CD1c-positive myeloid dendritic cell (primary cell): ENCODE data around the gene OR11H1.
"Not testable (repeated sequence)": the region's sequence is repeated elsewhere in the genome, so short reads cannot be mapped to it uniquely, and the experiment has no call there.

Source experiments
- DNase-seq: peaks from one replicate; pipeline ENCODE4 v3.0.0-alpha.2; 2016; ENCODE audit errors: extremely low spot score

OR11H1 gene

DNA sequence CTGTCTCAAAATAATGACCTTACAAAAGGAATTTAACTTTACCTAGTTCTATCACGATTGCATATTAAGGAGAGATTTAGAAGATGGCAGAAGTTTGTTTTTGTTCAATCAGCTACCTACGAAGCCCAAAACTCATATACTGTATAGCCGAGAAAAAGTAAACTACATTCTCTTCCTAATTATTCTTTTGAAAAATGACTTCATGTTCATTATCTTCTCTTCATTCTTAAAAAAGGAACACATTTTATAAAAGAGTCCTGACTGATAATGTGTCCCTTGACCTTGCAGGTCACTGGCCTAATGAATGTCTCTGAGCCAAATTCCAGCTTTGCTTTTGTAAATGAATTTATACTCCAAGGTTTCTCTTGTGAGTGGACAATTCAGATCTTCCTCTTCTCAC lies at the start of gene OR11H1:
Gene OR11H1, plus strand, starts transcription at position 301 of the 400 bp plus-strand sequence. Its CDS starts 0 bp downstream, at position 301.
- DNase-seq: not testable (repeated sequence)

DNA sequence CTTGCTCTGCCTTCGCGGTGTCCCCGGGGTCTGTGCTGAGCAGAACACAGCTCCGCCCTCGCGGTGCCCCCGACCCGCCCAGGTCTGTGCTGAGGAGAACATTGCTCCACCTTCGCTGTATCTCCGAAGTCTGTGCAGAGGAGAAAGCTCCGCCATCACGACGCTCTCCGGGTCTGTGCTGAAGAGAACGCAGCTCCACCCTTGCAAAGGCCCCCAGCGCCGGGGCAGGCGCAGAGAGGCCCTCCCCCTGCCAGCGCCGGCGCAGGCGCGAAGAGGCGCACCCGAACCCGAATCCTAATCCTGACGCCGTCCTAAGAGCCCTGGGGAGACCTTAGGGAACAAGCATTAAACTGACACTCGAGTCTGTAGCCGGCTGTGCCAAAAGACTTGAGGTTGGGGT lies 18.0 kb upstream of the OR11H1 start:
- not testable (repeated sequence) for DNase-seq

- not testable (repeated sequence) for DNase-seq
Observed at GRCh38 chr22:15515896-15516295, 12.1 kb upstream of the OR11H1 start.

DNA sequence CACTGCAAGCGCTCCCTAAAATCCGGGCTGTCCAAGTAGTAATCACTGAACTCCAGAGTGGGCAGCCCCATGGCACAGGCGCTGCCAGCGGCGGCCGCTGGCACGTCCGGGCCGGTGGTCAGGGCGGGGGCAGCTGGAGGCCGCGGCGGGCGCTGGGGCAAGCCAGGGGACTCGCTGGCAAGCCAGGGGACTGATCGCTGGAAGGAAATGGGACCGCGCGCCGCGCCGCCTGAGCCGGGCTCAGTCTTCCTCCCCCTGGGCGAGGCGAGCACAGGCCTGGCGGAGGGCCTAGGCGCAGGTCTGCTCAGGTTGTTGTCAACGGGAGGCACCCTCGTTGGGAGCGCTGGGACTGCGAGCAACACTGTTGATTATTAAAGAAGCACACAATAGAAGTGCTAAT lies 25.8 kb downstream of the OR11H1 start:
- DNase-seq: not testable (repeated sequence)

DNA sequence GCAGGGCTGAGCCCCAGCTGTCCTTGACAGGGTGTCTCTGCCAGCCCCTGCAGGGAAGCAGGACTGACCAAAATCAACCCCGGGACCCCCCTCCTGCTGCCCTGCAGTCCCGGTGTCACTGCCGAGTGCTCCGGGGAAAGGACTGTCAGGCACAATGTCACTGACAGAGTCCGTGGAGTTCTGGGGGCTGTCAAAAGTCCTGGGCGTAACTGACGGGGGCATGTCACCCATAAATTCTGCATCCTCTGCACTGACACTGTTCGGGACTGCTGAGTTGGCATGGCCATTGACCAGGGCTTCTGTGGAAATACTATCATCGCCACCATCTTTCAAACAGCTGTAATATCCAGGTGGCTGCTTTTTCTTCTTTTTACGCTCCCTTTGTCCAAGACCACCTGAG lies 35.5 kb downstream of the OR11H1 start:
- not testable (repeated sequence) for DNase-seq

DNA sequence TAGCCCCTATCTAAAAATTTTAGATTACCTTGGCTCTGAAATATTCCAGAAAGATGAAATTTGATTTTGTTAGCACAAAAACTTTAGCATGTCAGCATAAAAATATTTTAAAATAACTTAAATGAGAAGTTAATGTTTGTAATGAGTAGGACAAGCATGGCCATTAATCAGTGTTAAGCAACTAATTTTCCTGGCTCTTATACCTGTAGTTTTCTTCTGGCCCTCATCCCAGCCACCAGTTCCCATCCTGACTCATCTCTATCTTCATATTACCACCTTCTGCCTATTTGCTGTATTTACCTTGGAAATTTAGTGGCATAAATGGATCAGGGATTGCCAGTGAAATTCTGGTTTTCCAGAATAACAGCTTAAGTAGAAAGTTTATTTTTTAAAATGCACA lies 37.1 kb downstream of the OR11H1 start:
- DNase-seq: not testable (repeated sequence)
